Gastroesophageal sphincter (tissue), 4 donors: ENCODE results near the gene LY86. TPM values are rescaled to one million over a fixed set of nuclear protein-coding genes. Genes with fewer than 3 reads are reported as not detected.

Experiments
- ATAC-seq: fragments of 150-250 bp; one replicate; pipeline ENCODE4 v1.9.1; 2016; ENCODE audit warnings: mild to moderate bottlenecking, moderate library complexity
- H3K27ac ChIP-seq, 4 donors: fragments of 200-600 bp; sonication (generic) in 3 of 4; 1 replicate in 3 of 4; 2 replicates in 1 of 4; pipeline ENCODE4 v1.5.1; 2016 to 2019
- H3K27me3 ChIP-seq: fragments of 200-600 bp; sonication (generic); one replicate; pipeline ENCODE4 v1.5.1; 2019
- H3K36me3 ChIP-seq, 2 donors: fragments of 200-600 bp; sonication (generic); one replicate each; pipeline ENCODE4 v1.5.1; 2019; ENCODE audit warnings: control low read depth in 1 of 2
- H3K4me1 ChIP-seq, 3 donors: fragments of 200-600 bp; sonication (generic); 1 replicate in 2 of 3; 2 replicates in 1 of 3; pipeline ENCODE4 v1.5.1; 2016 to 2019; ENCODE audit warnings: control low read depth in 2 of 3
- H3K4me3 ChIP-seq, 2 donors: fragments of 200-600 bp; sonication (generic); one replicate each; pipeline ENCODE4 v1.5.1; 2019; ENCODE audit warnings: mild to moderate bottlenecking in 1 of 2, moderate library complexity in 1 of 2
- H3K9me3 ChIP-seq, 3 donors: fragments of 200-600 bp; sonication (generic); one replicate each; pipeline ENCODE4 v1.5.1; 2017 to 2019; ENCODE audit warnings: control low read depth in 2 of 3
- EP300 ChIP-seq: sonication (generic); formaldehyde crosslinking; IDR thresholded peaks from one replicate; pipeline ENCODE4 v1.6.1; 2017; ENCODE audit warnings: antibody characterized with exemption, mild to moderate bottlenecking
- POLR2A ChIP-seq, 2 donors: fragments of 450-650 bp; IDR thresholded peaks; one replicate each; pipeline ENCODE4 v1.6.1; 2017; ENCODE audit warnings: antibody characterized with exemption in 2 of 2, mild to moderate bottlenecking in 2 of 2, moderate library complexity in 1 of 2
- POLR2AphosphoS5 ChIP-seq: sonication (generic); formaldehyde crosslinking; IDR thresholded peaks from one replicate; pipeline ENCODE4 v1.6.1; 2017; ENCODE audit warnings: antibody characterized with exemption
- WGBS, 2 donors: methylation state at CpG; one replicate each; pipeline ENCODE4 v1.1.5; 2018; ENCODE audit warnings: low coverage in 1 of 2; 5-methylcytosine and 5-hydroxymethylcytosine counted together
- total RNA-seq, 4 donors: library from RNA; depleted of rRNA; stranded (reverse); fragments of >200 nt; gene quantifications; one replicate each; pipeline ENCODE4 v1.1.0, GENCODE V29; 2016
- TF ChIP-seq, protein P1 (sequence below), 4 experiments: fragments of 200-600 bp in 2 of 4; fragments of 450-650 bp in 2 of 4; sonication (generic) in 1 of 4; IDR thresholded peaks; one replicate each; pipeline ENCODE4 v1.5.1; 2017 to 2019; ENCODE audit warnings: antibody characterized with exemption in 4 of 4, mild to moderate bottlenecking in 2 of 4, moderate library complexity in 2 of 4

Gene LY86
- total RNA-seq, 4 donors from 2014 or later, result 2.2 to 3.9 (median 3.9) TPM; not detected in 1

DNA sequence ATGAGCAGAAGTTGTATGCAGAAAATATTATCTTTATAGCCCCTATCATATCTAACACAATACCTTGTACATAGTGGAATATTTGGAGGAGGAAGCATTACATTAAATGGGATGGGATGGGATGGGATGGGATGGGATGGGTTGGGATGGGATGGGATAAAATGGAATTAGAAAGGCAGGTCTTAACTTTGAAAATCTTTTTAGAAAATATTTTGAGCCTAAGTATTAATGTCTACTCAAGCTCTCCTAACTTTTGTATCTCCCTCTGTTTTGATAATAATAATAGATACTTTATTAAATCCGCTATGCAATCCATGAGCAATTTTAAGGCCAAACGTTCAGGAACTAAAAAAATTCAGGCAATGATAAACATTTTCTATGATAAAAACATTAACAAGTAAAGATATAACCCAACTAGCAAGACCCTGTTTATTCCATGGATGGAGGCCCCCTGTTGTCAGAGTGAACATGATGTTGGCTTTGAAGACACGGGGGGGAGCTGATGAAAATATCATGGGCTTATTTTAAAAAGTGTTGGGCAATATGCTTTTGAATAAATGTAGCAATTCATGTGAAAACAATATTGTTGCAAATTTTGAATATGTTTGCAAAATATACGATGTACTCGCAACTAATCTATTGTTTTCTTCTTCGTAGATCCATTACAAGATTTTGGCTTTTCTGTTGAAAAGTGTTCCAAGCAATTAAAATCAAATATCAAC is 35.9 kb downstream of the LY86 start:
- no peaks in the 10 kb centered on the region for H3K4me1 ChIP-seq
- H3K36me3 ChIP-seq, result no peaks in the 10 kb centered on the region
- H3K27me3 ChIP-seq, result peaks cover 11% of the 10 kb centered on the region
- H3K27ac ChIP-seq, result no peak overlapping the region
- TF ChIP-seq, protein P1, sequence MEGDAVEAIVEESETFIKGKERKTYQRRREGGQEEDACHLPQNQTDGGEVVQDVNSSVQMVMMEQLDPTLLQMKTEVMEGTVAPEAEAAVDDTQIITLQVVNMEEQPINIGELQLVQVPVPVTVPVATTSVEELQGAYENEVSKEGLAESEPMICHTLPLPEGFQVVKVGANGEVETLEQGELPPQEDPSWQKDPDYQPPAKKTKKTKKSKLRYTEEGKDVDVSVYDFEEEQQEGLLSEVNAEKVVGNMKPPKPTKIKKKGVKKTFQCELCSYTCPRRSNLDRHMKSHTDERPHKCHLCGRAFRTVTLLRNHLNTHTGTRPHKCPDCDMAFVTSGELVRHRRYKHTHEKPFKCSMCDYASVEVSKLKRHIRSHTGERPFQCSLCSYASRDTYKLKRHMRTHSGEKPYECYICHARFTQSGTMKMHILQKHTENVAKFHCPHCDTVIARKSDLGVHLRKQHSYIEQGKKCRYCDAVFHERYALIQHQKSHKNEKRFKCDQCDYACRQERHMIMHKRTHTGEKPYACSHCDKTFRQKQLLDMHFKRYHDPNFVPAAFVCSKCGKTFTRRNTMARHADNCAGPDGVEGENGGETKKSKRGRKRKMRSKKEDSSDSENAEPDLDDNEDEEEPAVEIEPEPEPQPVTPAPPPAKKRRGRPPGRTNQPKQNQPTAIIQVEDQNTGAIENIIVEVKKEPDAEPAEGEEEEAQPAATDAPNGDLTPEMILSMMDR (IDR thresholded peaks at IDR 0.05), result no peak
- TF ChIP-seq EP300 (no peak), POLR2A (IDR thresholded peaks at IDR 0.05) (no peak)
- H3K4me3 ChIP-seq, result no peak overlapping the region
- ATAC-seq, result no peak
- H3K9me3 ChIP-seq, result no peaks in the 10 kb centered on the region
- 76 to 80% methylated on average over 6 of the region's 6 CpGs for WGBS, 2 donors

DNA sequence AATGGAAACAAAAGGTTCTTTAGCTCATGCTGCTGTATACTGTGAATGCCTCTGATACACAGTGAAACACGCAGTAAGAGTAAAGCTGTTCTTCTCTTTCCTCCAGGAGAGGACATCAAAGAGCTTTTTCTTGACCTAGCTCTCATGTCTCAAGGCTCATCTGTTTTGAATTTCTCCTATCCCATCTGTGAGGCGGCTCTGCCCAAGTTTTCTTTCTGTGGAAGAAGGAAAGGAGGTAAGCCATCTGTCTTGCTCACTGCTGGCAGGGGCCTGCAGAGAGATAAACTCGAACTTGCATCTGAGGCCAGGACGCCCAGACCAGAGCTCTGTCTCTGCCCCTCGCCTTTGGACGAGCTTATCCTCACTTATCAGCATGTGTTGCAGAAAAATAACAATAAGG is 37.7 kb downstream of the LY86 start:
- Histone ChIP-seq H3K27ac (no peak overlapping the region), H3K9me3 (no peaks in the 10 kb centered on the region), H3K4me3 (no peak overlapping the region), H3K36me3 (no peaks in the 10 kb centered on the region), H3K27me3 (peaks cover 4% of the 10 kb centered on the region), H3K4me1 (no peaks in the 10 kb centered on the region)
- WGBS, 2 donors, result 50% methylated on average over 2 of the region's 6 CpGs; no CpG with 5 or more reads in 1 of the 2 donors
- ATAC-seq, result no peak
- TF ChIP-seq EP300 (no peak), POLR2AphosphoS5 (no peak), POLR2A (IDR thresholded peaks at IDR 0.05) (no peak)
- TF ChIP-seq, protein P1 (IDR thresholded peaks at IDR 0.05), result no peak

DNA sequence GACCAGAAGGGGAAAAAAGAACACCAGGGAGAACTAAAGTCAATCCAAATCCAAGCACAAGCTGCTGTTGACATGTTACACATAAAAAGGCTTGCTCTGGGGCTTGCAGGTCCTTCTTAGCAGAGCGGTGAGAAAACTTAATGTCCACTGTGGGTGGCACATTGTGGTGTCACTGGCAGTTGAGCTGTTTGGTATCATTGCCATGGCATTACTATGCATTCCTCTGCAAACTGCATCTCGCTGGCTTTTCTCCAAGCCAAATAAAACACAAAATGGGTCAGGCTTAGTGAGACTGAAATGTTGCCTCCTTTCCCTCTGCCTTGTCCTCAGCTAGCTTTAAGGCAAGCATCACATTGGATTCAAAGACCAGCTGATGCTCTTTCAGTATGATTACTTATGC is 40.9 kb downstream of the LY86 start:
- Histone ChIP-seq H3K27ac (no peak overlapping the region), H3K4me3 (no peak overlapping the region), H3K4me1 (no peaks in the 10 kb centered on the region), H3K27me3 (no peaks in the 10 kb centered on the region), H3K36me3 (no peaks in the 10 kb centered on the region), H3K9me3 (no peaks in the 10 kb centered on the region)
- 39 to 56% methylated on average over 2 of the region's 2 CpGs for WGBS, 2 donors
- ATAC-seq, result no peak
- TF ChIP-seq, protein P1 (IDR thresholded peaks at IDR 0.05), result no peak
- TF ChIP-seq POLR2AphosphoS5 (no peak), POLR2A (IDR thresholded peaks at IDR 0.05) (no peak), EP300 (no peak)

DNA sequence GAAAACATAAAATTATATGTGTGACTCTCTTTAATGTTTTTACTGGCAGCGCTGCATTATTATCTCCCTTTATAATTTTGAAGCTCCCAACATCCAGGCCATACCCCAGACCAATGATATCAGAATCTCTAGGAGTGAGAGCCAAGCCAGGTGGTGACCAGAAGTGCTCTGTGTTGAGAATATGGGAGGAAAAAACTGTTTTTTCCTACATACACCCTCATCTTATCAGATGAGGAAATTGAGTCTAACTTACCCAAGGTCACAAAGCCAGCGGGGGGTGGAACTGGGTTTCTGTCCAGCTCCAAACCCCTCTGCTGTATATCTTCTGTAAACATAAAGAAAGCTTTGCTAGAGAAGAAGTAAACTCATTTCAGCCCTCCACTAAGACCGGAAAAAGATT is 42.5 kb downstream of the LY86 start:
- no peaks in the 10 kb centered on the region for H3K36me3 ChIP-seq
- no peak overlapping the region for H3K4me3 ChIP-seq
- ATAC-seq, result no peak
- H3K27me3 ChIP-seq, result no peaks in the 10 kb centered on the region
- TF ChIP-seq, protein P1 (IDR thresholded peaks at IDR 0.05), result no peak
- TF ChIP-seq POLR2AphosphoS5 (no peak), POLR2A (IDR thresholded peaks at IDR 0.05) (no peak), EP300 (no peak)
- H3K4me1 ChIP-seq, result no peaks in the 10 kb centered on the region
- H3K9me3 ChIP-seq, result no peaks in the 10 kb centered on the region
- H3K27ac ChIP-seq, result no peak overlapping the region
- WGBS, 2 donors, result 72 to 86% methylated on average over 3 of the region's 3 CpGs

DNA sequence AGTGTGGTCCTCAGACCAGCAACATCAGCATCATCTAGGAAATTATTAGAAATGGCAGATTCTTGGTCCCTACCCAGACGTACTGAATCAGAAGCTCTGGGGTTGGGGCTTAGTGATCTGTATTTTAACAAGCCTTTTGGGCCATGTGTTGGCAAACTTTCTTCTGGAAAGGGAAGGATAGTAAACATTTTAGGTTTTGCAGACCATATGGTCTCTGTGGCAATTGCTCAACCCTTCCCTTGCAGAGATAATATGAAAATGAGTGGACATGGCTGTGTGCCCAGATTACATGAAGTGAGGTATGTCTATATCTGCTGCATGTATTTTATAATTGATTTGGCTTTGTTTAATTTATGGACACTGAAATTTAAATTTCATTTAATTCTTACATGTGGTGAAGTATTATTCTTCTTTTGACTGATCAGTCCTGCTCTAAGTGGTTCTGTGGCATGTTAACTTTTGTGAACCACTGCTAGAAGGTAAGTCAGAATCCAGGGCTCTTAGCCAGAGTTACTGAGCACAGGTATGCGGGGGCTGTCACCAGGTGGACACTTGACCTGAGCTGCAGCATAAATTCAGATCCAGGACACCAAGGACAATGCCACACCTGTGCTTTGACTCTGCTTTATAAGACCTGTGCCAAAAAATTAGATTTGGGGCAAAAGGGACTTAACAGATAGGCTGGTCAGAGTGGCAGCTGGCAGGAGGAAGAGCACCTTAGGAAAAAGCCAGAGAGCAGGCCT is 43.2 kb downstream of the LY86 start:
- TF ChIP-seq, protein P1 (IDR thresholded peaks at IDR 0.05), result no peak
- no peak for TF ChIP-seq POLR2AphosphoS5
- no peak for TF ChIP-seq POLR2A (IDR thresholded peaks at IDR 0.05)
- TF ChIP-seq EP300, result no peak
- H3K9me3 ChIP-seq, result no peaks in the 10 kb centered on the region
- H3K27me3 ChIP-seq, result no peaks in the 10 kb centered on the region
- H3K36me3 ChIP-seq, result no peaks in the 10 kb centered on the region
- H3K27ac ChIP-seq, result no peak overlapping the region
- no peak for ATAC-seq
- H3K4me3 ChIP-seq, result no peak overlapping the region
- 50 to 69% methylated on average over 2 of the region's 2 CpGs for WGBS, 2 donors
- no peaks in the 10 kb centered on the region for H3K4me1 ChIP-seq
